Measurements from ENCODE around the gene ITGA1.

DNA sequence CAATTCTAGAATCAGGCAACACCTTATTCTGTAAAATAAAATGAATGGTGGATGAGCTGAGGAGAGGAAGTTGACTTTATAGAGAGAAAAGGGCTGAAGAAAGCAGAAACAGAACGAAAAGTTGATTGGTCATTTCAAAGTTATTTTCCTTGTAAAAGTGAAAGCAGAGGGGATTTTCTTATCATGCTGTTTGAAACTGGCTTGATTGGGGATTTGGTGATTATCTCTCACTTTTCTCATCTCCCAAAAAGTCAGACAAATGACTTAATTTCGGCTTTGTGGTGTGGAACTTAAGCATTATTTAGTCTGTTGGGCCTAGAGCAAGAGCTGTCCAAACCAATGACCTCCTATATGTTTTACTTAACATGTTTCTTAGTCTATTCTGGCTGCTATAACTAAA, 141.0 kb downstream of the ITGA1 start:
- TF ChIP-seq, protein P1, sequence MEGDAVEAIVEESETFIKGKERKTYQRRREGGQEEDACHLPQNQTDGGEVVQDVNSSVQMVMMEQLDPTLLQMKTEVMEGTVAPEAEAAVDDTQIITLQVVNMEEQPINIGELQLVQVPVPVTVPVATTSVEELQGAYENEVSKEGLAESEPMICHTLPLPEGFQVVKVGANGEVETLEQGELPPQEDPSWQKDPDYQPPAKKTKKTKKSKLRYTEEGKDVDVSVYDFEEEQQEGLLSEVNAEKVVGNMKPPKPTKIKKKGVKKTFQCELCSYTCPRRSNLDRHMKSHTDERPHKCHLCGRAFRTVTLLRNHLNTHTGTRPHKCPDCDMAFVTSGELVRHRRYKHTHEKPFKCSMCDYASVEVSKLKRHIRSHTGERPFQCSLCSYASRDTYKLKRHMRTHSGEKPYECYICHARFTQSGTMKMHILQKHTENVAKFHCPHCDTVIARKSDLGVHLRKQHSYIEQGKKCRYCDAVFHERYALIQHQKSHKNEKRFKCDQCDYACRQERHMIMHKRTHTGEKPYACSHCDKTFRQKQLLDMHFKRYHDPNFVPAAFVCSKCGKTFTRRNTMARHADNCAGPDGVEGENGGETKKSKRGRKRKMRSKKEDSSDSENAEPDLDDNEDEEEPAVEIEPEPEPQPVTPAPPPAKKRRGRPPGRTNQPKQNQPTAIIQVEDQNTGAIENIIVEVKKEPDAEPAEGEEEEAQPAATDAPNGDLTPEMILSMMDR (IDR thresholded peaks at IDR 0.05; ENCODE audit: insufficient read depth, low read length) = no peak
- no peak for TF ChIP-seq GABPA (IDR thresholded peaks at IDR 0.05; ENCODE audit: low read depth)
